Motor neuron (in vitro differentiated cells): ENCODE measurements around the gene FKBP4. TPM values are rescaled to one million over a fixed set of nuclear protein-coding genes. Genes with fewer than 3 reads are reported as not detected.

Source experiments
- ATAC-seq, 8 experiments: fragments of 200-7000 bp; cut with Tn5 transposase; replicated peaks in 6 of 8; 2 replicates each; pipeline ENCODE4 v1.8.0; 2021; ENCODE audit warnings: mild to moderate bottlenecking in 8 of 8, moderate library complexity in 8 of 8
- H3K27ac ChIP-seq, 2 donors: fragments of 250-450 bp; sonication (Bioruptor Pico); 2 replicates each; pipeline ENCODE4 v1.9.0; 2021; ENCODE audit warnings: antibody characterized with exemption in 2 of 2, mild to moderate bottlenecking in 2 of 2, moderate library complexity in 1 of 2
- H3K4me1 ChIP-seq, 2 donors: fragments of 250-450 bp; sonication (Bioruptor Pico); replicated peaks in 1 of 2; 2 replicates each; pipeline ENCODE4 v1.6.1; 2021; ENCODE audit warnings: antibody characterized with exemption in 2 of 2, mild to moderate bottlenecking in 2 of 2, moderate library complexity in 1 of 2
- H3K4me3 ChIP-seq, 5 donors: fragments of 250-450 bp; sonication (Bioruptor Pico); 2 replicates each; pipeline ENCODE4 v1.9.0; 2021; ENCODE audit warnings: antibody characterized with exemption in 5 of 5, mild to moderate bottlenecking in 5 of 5, moderate library complexity in 4 of 5
- WGBS, 10 experiments: fragments of 450-650 bp; shearing (Covaris generic); methylation state at CpG; one replicate each; pipeline ENCODE4 v1.0.0; 2022; 5-methylcytosine and 5-hydroxymethylcytosine counted together
- in situ Hi-C, 9 experiments: fragments of 400-800 bp; cut with MboI; loops; one replicate each; pipeline ENCODE4 v1.15.0; 2021; ENCODE audit warnings: low sequenced_read_pairs in 9 of 9, low pct_unique_long_range_greater_than_20kb in 2 of 9; ENCODE audit not compliant: unreplicated experiment in 9 of 9
- total RNA-seq, 8 experiments: library from RNA; unstranded; fragments of 300-600 nt; gene quantifications; 2 replicates each; pipeline versions ENCODE4 v1.2.3 to v1.2.4, GENCODE V29; 2022

The FKBP4 gene, protein sequence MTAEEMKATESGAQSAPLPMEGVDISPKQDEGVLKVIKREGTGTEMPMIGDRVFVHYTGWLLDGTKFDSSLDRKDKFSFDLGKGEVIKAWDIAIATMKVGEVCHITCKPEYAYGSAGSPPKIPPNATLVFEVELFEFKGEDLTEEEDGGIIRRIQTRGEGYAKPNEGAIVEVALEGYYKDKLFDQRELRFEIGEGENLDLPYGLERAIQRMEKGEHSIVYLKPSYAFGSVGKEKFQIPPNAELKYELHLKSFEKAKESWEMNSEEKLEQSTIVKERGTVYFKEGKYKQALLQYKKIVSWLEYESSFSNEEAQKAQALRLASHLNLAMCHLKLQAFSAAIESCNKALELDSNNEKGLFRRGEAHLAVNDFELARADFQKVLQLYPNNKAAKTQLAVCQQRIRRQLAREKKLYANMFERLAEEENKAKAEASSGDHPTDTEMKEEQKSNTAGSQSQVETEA
- total RNA-seq = 100 to 1,000 TPM in 5 of 8 experiments, 10 to 100 TPM in 3; 45.3 to 127 (median 103) TPM

DNA sequence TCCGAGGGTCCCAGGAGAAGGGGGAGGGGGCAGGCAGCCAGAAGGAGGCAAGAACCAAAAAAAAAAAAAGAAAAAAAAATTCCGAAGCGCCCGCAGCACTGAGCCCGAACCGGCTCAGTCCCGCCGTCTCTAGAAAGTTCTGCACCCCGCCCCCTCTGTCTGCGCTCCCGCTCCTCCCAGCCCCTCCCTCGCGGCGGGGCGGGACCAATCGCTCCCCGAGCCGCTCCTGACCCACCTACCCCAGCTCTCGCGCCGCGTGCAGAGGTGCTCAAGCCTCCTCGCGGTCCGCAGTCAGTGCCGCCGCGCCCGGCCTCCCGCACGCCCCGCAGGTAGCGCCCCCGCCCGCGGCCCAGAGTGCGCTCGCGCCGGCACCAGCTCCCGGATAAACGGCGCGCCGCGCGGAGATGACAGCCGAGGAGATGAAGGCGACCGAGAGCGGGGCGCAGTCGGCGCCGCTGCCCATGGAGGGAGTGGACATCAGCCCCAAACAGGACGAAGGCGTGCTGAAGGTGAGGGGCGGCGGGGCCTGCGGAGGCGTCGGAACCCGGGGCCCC is at the start of gene FKBP4:
Gene FKBP4 (plus strand): TSS at position 235 of the 554 bp plus-strand sequence. CDS start 170 bp downstream, at position 405.
- peaks cover 18 to 20% of the 10 kb centered on the region in 2 donors for H3K4me1 ChIP-seq
- H3K27ac ChIP-seq = peak within 1 kb of the TSS; percentile 88 to 92
- no CpG with 5 or more reads among the region's 63 CpGs for WGBS, 10 experiments
- in situ Hi-C loops = loop anchor here in 1 of 9 experiments (25.0 kb wide), 1 partner anchor 108 kb away; no protein-coding TSS in a partner anchor
- peak within 1 kb of the TSS; percentile 77 to 100 (median 94) for H3K4me3 ChIP-seq
- peak; percentile 79 to 92 (median 82) for ATAC-seq

DNA sequence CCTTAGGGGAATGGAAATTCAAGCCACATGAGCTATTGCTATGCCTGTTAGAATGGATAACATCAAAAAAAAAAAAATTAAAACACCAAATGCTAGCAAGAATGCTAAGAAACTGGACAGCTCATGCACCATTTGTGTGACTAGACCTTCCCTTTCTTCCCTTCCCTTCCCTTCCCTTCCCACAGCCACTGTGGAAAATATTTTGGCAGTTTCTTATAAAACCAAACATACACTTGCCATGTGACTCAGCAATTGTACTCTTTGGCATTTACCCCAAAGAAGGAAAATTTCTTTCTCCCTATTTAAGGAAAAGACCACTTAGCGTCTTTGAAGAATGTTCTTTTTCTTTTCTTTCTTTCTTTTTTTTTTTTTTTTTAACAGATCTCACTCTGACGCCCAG is 49.1 kb upstream of the FKBP4 start:
- no peak overlapping the region for H3K4me3 ChIP-seq

DNA sequence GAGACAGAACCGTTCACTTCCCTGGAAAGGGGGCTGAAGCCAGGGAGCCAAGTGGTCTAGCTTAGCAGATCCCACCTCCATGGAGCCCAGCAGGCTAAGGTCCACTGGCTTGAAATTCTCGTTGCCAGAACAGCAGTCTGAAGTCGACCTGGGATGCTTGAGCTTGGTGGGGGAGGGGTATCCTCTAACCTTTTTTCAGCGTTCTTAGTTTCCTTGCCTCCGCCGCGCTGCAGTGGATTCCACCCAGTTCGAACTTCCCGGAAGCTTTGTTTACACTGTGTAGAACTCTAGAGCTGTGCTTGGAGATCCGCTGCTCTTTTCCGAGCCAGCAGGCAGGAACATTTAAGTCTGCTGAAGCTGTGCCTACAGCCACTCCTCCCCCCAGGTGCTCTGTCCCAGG is 45.2 kb upstream of the FKBP4 start:
- 40 to 80% (median 49%) methylated on average over 2 to 7 of the region's 11 CpGs; no CpG with 5 or more reads in 4 of the 10 experiments for WGBS, 10 experiments
- Histone ChIP-seq H3K4me1 (no peaks in the 10 kb centered on the region), H3K27ac (no peak overlapping the region), H3K4me3 (no peak overlapping the region)
- ATAC-seq = no peak
- in situ Hi-C loops = no loop called here

More for the DNA sequence above, 49.1 kb upstream of the FKBP4 start:
- H3K27ac ChIP-seq = no peak overlapping the region
- ATAC-seq = no peak
- no peaks in the 10 kb centered on the region for H3K4me1 ChIP-seq
- in situ Hi-C loops = no loop called here
- 21 to 86% (median 45%) methylated on average over 1 to 2 of the region's 2 CpGs; no CpG with 5 or more reads in 3 of the 10 experiments for WGBS, 10 experiments

DNA sequence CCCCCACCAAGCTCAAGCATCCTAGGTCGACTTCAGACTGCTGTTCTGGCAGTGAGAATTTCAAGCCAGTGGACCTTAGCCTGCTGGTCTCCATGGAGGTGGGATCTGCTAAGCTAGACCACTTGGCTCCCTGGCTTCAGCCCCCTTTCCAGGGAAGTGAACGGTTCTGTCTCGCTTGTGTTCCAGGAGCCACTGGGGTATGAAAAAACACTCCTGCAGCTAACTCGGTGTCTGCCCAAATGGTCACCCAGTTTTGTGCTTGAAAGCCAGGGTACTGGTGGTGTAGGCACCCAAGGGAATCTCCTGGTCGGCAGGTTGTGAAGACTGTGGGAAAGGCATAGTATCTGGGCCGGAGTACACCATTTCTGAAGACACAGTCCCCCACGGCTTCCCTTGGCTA is 44.6 kb upstream of the FKBP4 start:
- in situ Hi-C loops = no loop called here
- Histone ChIP-seq H3K4me1 (no peaks in the 10 kb centered on the region), H3K4me3 (no peak overlapping the region), H3K27ac (no peak overlapping the region)
- 0 to 92% (median 40%) methylated on average over 1 to 4 of the region's 7 CpGs; no CpG with 5 or more reads in 3 of the 10 experiments for WGBS, 10 experiments
- no peak for ATAC-seq

DNA sequence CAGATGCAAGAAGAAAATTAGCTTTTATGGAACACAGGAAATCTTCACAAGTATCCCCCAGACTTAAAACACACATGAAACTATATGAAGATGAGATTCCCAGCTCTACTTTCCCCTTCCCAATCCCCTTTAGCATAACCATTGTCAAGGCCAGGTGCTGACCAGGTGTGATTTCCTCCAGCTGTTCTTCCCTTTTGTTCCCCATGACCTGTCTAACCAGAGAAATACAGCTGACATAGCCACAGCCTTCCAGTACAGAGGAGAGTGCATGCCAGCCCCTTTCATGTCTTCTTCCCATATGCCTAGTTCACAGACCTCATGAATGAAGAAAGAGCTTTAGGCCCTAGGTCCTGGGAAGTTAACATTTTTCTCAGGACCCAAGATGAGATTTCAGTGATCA is 43.5 kb upstream of the FKBP4 start:
- no peak overlapping the region for H3K27ac ChIP-seq
- in situ Hi-C loops = no loop called here
- ATAC-seq = no peak
- no peaks in the 10 kb centered on the region for H3K4me1 ChIP-seq
- H3K4me3 ChIP-seq = no peak overlapping the region

DNA sequence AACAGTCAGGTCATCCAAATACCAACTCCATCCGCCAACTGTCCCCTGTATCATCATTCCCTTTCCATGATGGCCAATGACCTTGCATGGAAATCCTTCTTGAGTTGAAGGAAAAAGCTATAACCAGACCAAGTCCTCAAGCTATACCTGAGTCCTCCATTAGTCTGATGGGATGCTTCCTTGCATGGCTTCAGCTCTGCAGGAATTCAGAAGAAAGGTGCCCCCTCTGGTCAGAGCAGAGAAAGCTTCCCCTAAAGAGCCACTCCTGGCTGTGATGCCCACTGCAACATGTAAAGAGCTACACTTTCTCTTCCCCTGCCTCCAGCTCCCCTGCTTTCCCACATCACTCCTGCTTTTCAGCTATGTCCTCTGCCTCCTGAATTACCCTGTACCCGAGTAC is 43.1 kb upstream of the FKBP4 start:
- in situ Hi-C loops = no loop called here
- H3K4me3 ChIP-seq = no peak overlapping the region
- ATAC-seq = no peak
- 14 to 80% (median 45%) methylated on average over 1 to 2 of the region's 2 CpGs; no CpG with 5 or more reads in 2 of the 10 experiments for WGBS, 10 experiments
- H3K27ac ChIP-seq = no peak overlapping the region
- H3K4me1 ChIP-seq = no peaks in the 10 kb centered on the region

DNA sequence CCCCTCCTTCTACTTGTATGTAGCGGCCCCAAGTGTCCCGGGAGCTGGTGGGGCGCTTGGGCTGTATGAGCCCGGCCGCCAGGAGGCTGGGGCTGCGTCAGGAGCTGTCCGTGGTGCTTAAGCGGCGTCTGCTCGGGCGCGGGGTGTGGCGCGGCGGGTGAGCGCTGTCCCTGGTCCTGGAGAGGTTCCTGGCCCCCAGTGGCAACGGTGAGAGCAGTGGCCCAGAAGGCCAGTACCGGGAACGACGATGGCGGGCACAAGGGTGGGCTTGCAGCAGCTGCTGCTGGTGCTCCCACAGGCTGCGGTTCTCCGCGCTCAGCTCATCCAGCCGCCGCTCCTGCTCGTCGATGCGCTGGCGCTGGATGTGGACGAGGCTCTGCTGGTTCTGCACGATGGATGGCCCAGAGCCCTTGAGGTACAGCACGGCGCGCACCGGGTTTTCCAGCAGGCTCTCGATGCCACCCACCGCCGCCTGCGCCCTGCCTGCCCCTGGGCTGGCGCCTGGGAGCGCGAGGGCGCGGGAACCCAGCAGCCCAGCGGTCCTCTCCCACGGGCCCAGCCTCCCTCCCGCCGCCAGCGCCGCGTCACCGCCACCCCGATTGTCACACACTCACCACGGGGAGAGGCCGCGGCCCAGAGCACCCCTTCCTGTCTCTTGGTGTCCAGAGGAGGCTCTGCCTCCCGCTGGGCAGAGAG is 41.9 kb upstream of the FKBP4 start:
- WGBS, 10 experiments = 0 to 20% (median 6%) methylated on average over 1 to 9 of the region's 58 CpGs; no CpG with 5 or more reads in 5 of the 10 experiments
- in situ Hi-C loops = no loop called here

DNA sequence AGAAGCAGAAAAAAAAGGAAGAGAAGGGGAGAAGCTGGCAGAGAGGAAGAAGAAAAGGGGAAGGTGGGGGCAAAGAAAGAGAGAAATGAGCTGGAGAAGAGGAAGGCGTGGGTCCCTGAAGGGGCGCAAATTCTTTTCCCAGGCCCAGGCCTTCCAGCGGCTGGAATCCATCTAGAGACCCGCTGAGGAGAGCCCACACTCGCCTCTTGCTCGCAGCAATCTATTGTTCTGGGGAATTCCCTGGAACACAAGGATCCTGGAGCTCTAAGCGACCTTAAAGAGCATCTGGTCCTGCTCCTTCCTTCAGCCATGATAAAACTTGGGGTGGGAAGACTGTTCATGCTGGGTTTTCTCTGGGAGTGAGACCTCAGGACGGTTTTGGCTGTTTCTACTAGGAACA is 41.2 kb upstream of the FKBP4 start:
- ATAC-seq = no peak
- in situ Hi-C loops = no loop called here
- no peaks in the 10 kb centered on the region for H3K4me1 ChIP-seq
- H3K4me3 ChIP-seq = no peak overlapping the region
- H3K27ac ChIP-seq = no peak overlapping the region
- WGBS, 10 experiments = 0 to 48% (median 36%) methylated on average over 2 to 7 of the region's 8 CpGs; no CpG with 5 or more reads in 2 of the 10 experiments

More for the DNA sequence above, 41.9 kb upstream of the FKBP4 start:
- H3K4me3 ChIP-seq = no peak overlapping the region
- ATAC-seq = peak; percentile 85 to 100 (median 96)
- no peaks in the 10 kb centered on the region for H3K4me1 ChIP-seq
- no peak overlapping the region for H3K27ac ChIP-seq

DNA sequence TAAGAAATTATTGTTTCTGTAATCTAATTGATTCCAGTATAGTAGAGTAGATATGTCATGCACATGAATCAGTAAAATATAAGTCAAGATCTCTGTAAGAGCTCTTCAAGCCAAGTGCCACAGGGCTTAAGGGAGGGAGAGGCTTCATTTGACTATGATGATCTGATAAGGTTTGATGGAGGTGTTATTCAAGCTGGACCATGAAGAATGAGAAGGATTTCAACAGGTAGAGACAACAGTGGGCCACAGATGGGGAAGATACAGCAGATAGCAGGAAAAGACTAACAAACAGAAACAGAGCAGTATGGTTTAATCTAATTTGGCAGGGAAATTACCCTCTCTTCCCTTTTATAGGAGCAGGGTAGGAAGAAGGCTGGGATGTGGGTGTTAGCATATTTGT is 40.6 kb upstream of the FKBP4 start:
- in situ Hi-C loops = no loop called here
- Histone ChIP-seq H3K4me3 (no peak overlapping the region), H3K4me1 (no peaks in the 10 kb centered on the region), H3K27ac (no peak overlapping the region)
- ATAC-seq = no peak

DNA sequence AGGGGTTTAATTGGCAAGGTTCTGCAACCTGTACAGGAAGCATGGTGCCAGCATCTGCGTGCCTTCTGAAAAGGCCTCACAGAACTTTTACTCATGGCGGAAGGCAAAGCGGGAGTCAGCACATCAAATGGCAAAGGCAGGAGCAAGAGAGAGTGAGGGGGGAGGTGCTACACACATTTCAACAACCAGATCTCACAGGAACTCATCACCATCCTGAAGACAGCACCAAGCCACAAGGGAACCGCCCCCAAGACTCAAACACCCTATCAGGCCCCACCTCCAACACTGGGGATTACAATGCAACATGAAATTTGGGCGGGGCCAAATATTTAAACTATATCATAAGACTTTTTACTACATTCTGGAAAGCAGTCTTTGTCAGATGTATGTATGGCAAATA is 38.0 kb upstream of the FKBP4 start:
- in situ Hi-C loops = no loop called here
- no peak for ATAC-seq
- H3K4me3 ChIP-seq = no peak overlapping the region
- WGBS, 10 experiments = 20 to 80% (median 57%) methylated on average over 1 to 5 of the region's 5 CpGs; no CpG with 5 or more reads in 1 of the 10 experiments
- no peaks in the 10 kb centered on the region for H3K4me1 ChIP-seq
- H3K27ac ChIP-seq = no peak overlapping the region

DNA sequence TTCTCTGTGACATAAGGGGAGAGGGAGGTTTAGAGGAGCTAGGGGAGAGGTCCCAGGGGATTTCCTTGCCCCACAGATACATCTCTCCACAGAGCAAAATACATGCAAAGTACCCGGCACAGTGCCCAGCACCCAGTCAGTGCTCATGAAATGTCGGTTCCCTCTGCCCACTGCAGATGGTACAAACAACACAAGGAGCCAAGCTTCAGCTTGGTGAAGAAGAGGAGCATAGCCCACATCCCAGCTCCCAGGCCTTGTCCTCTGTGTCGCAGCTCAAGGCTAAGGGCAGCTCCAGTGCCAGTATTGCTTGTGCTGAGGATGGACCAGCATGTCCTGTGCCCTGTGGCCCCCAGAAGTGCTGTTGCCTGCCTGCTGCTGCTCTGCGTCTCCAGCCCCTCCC is 35.0 kb upstream of the FKBP4 start:
- Histone ChIP-seq H3K4me1 (no peaks in the 10 kb centered on the region), H3K27ac (no peak overlapping the region), H3K4me3 (no peak overlapping the region)
- in situ Hi-C loops = no loop called here
- whole genome bisulfite sequencing, 10 experiments = 60% methylated on average over 2 of the region's 4 CpGs; no CpG with 5 or more reads in 9 of the 10 experiments
- no peak for ATAC-seq

DNA sequence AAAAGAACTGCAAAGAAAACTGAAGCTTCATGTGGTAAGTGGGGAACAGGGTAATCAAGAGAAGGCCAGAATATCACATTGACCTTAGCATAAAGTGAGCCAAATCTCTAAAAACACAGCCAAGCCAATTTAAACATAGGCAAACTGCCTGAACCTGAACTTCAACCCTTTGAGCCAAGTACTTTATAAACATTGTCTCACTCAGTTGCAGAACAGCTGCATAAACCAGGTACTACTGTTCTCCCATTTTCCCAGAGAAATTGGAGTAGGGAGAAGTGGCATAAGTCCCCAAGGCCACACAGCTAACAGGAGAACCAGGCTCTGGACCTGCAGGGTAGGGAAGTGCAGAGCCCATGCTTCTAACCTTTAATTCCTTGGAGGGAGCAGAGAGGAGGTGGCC is 30.4 kb upstream of the FKBP4 start:
- in situ Hi-C loops = no loop called here
- H3K27ac ChIP-seq = no peak overlapping the region
- no peak for ATAC-seq
- H3K4me1 ChIP-seq = no peaks in the 10 kb centered on the region
- no peak overlapping the region for H3K4me3 ChIP-seq

DNA sequence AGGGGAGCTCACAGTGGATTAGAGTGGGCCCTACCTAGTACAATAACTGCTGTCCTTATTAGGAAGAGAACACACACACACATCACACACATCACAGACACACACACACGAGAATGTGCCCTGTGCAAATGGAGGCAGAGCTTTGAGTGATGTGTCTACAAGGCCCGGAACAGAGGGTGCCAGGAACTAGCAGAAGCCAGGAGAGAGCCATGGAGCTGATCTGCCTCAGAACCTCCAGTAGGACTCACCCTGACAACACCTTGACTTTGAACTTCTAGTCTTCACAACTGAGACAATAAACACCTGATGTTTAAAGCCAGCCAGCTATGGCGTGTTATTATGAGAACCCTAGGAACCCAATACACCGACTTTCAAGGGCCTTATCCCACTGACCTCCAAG is 29.7 kb upstream of the FKBP4 start:
- Histone ChIP-seq H3K4me1 (no peaks in the 10 kb centered on the region), H3K27ac (no peak overlapping the region), H3K4me3 (no peak overlapping the region)
- in situ Hi-C loops = no loop called here
- 0 to 75% (median 33%) methylated on average over 1 to 4 of the region's 4 CpGs; no CpG with 5 or more reads in 4 of the 10 experiments for WGBS, 10 experiments
- ATAC-seq = no peak
